SK-N-SH treated with all-trans-retinoic acid at 6 μM for 48 hours (cell line): ENCODE results near the gene CANT1.

Source experiments
- ATAC-seq: fragments of 200-7000 bp; cut with Tn5 transposase; 3 replicates; pipeline ENCODE4 v1.9.1; 2020; ENCODE audit warnings: mild to moderate bottlenecking, moderate library complexity
- ARNTL ChIP-seq: fragments of 450-650 bp; formaldehyde crosslinking; IDR thresholded peaks from 2 replicates; pipeline ENCODE4 v1.5.0; 2020; ENCODE audit warnings: low read depth, mild to moderate bottlenecking, moderate library complexity, borderline replicate concordance
- BACH2 ChIP-seq: fragments of 250-450 bp; sonication (Bioruptor Pico); IDR thresholded peaks from 2 replicates; pipeline ENCODE4 v1.9.0; 2021; ENCODE audit warnings: mild to moderate bottlenecking, borderline replicate concordance
- CSDC2 ChIP-seq: fragments of 250-450 bp; sonication (Bioruptor Pico); IDR thresholded peaks from 2 replicates; pipeline ENCODE4 v1.5.0; 2020; ENCODE audit warnings: mild to moderate bottlenecking, moderate library complexity
- ESRRG ChIP-seq: fragments of 250-450 bp; sonication (Bioruptor Pico); IDR thresholded peaks from 2 replicates; pipeline ENCODE4 v1.6.1; 2021; ENCODE audit warnings: mild to moderate bottlenecking
- GLIS3 ChIP-seq: fragments of 250-450 bp; sonication (Bioruptor Pico); IDR thresholded peaks from 2 replicates; pipeline ENCODE4 v1.5.0; 2020; ENCODE audit warnings: mild to moderate bottlenecking, moderate library complexity
- ISL1 ChIP-seq: fragments of 250-450 bp; sonication (Bioruptor Pico); IDR thresholded peaks from 2 replicates; pipeline ENCODE4 v2.1.2; 2022; ENCODE audit warnings: mild to moderate bottlenecking, moderate library complexity
- OSR1 ChIP-seq: fragments of 250-450 bp; sonication (Bioruptor Pico); IDR thresholded peaks from 2 replicates; pipeline ENCODE4 v1.8.0; 2022; ENCODE audit warnings: moderate library complexity, mild to moderate bottlenecking, inconsistent platforms
- PPARA ChIP-seq: fragments of 250-450 bp; sonication (Bioruptor Pico); IDR thresholded peaks from 2 replicates; pipeline ENCODE4 v1.5.0; 2020; ENCODE audit warnings: mild to moderate bottlenecking, borderline replicate concordance
- RARB ChIP-seq: fragments of 250-450 bp; sonication (Bioruptor Pico); IDR thresholded peaks from 2 replicates; pipeline ENCODE4 v1.8.0; 2021; ENCODE audit warnings: mild to moderate bottlenecking, moderate library complexity
- SNAI2 ChIP-seq: fragments of 250-450 bp; sonication (Bioruptor Pico); IDR thresholded peaks from 2 replicates; pipeline ENCODE4 v1.5.0; 2020; ENCODE audit warnings: mild to moderate bottlenecking, moderate library complexity
- TCF4 ChIP-seq: fragments of 250-450 bp; sonication (Bioruptor Pico); IDR thresholded peaks from 2 replicates; pipeline ENCODE4 v1.8.0; 2021; ENCODE audit warnings: mild to moderate bottlenecking, moderate library complexity, borderline replicate concordance
- TOX ChIP-seq: fragments of 250-450 bp; sonication (Bioruptor Pico); IDR thresholded peaks from 2 replicates; pipeline ENCODE4 v1.8.0; 2021; ENCODE audit warnings: mild to moderate bottlenecking, moderate library complexity, borderline replicate concordance
- ZC3H10 ChIP-seq: fragments of 250-450 bp; sonication (Bioruptor Pico); IDR thresholded peaks from 2 replicates; pipeline ENCODE4 v1.5.1; 2021; ENCODE audit warnings: mild to moderate bottlenecking, moderate library complexity
- ZFP3 ChIP-seq: fragments of 250-450 bp; sonication (Bioruptor Pico); IDR thresholded peaks from 2 replicates; pipeline ENCODE4 v1.5.0; 2020; ENCODE audit warnings: mild to moderate bottlenecking, moderate library complexity
- ZFP30 ChIP-seq: fragments of 450-650 bp; formaldehyde crosslinking; IDR thresholded peaks from 2 replicates; pipeline ENCODE4 v1.5.0; 2022; ENCODE audit warnings: mild to moderate bottlenecking, moderate library complexity
- ZNF565 ChIP-seq: fragments of 450-650 bp; formaldehyde crosslinking; conservative IDR thresholded peaks from 2 replicates; pipeline ENCODE4 v1.5.0; 2020; ENCODE audit warnings: low read depth, mild to moderate bottlenecking, moderate library complexity
- ZNF70 ChIP-seq: fragments of 450-650 bp; formaldehyde crosslinking; IDR thresholded peaks from 2 replicates; pipeline ENCODE4 v1.5.0; 2020; ENCODE audit warnings: mild to moderate bottlenecking, moderate library complexity
- ZNF8 ChIP-seq: fragments of 450-650 bp; formaldehyde crosslinking; IDR thresholded peaks from 2 replicates; pipeline ENCODE4 v1.5.0; 2020; ENCODE audit warnings: mild to moderate bottlenecking, moderate library complexity
- TF ChIP-seq, protein P1 (sequence below): fragments of 250-450 bp; sonication (Bioruptor Pico); IDR thresholded peaks from 2 replicates; pipeline ENCODE4 v1.5.1; 2021; ENCODE audit warnings: mild to moderate bottlenecking, moderate library complexity
- TF ChIP-seq, protein P2 (sequence below): fragments of 250-450 bp; sonication (Bioruptor Pico); IDR thresholded peaks from 2 replicates; pipeline ENCODE4 v1.5.0; 2020; ENCODE audit warnings: mild to moderate bottlenecking, moderate library complexity
- TF ChIP-seq, protein P3 (sequence below): fragments of 250-450 bp; sonication (Bioruptor Pico); IDR thresholded peaks from 2 replicates; pipeline ENCODE4 v1.8.0; 2020; ENCODE audit warnings: mild to moderate bottlenecking, moderate library complexity, borderline replicate concordance

Gene CANT1

GRCh38 chr17:79041041-79041570 lies 31.5 kb upstream of the CANT1 start (continued):
- TF ChIP-seq PPARA (CRISPR knock-in tag) (no peak), TOX (CRISPR knock-in tag) (no peak), ZC3H10 (no peak), ZNF70 (no peak), ZFP3 (CRISPR knock-in tag) (no peak), ARNTL (CRISPR knock-in tag) (no peak), ZNF8 (CRISPR knock-in tag) (no peak)
- TF ChIP-seq, protein P1, sequence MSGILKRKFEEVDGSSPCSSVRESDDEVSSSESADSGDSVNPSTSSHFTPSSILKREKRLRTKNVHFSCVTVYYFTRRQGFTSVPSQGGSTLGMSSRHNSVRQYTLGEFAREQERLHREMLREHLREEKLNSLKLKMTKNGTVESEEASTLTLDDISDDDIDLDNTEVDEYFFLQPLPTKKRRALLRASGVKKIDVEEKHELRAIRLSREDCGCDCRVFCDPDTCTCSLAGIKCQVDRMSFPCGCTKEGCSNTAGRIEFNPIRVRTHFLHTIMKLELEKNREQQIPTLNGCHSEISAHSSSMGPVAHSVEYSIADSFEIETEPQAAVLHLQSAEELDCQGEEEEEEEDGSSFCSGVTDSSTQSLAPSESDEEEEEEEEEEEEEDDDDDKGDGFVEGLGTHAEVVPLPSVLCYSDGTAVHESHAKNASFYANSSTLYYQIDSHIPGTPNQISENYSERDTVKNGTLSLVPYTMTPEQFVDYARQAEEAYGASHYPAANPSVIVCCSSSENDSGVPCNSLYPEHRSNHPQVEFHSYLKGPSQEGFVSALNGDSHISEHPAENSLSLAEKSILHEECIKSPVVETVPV, result no peak

GRCh38 chr17:79039886-79040285 lies 30.3 kb upstream of the CANT1 start:
- TF ChIP-seq ISL1 (CRISPR knock-in tag) (no peak), OSR1 (no peak), GLIS3 (CRISPR knock-in tag) (no peak), SNAI2 (no peak), RARB (no peak)
- TF ChIP-seq, protein P2, sequence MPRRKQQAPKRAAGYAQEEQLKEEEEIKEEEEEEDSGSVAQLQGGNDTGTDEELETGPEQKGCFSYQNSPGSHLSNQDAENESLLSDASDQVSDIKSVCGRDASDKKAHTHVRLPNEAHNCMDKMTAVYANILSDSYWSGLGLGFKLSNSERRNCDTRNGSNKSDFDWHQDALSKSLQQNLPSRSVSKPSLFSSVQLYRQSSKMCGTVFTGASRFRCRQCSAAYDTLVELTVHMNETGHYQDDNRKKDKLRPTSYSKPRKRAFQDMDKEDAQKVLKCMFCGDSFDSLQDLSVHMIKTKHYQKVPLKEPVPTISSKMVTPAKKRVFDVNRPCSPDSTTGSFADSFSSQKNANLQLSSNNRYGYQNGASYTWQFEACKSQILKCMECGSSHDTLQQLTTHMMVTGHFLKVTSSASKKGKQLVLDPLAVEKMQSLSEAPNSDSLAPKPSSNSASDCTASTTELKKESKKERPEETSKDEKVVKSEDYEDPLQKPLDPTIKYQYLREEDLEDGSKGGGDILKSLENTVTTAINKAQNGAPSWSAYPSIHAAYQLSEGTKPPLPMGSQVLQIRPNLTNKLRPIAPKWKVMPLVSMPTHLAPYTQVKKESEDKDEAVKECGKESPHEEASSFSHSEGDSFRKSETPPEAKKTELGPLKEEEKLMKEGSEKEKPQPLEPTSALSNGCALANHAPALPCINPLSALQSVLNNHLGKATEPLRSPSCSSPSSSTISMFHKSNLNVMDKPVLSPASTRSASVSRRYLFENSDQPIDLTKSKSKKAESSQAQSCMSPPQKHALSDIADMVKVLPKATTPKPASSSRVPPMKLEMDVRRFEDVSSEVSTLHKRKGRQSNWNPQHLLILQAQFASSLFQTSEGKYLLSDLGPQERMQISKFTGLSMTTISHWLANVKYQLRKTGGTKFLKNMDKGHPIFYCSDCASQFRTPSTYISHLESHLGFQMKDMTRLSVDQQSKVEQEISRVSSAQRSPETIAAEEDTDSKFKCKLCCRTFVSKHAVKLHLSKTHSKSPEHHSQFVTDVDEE (CRISPR knock-in tag), result no peak
- TF ChIP-seq, all 23 proteins: peak for 0
- no peak for ATAC-seq

DNA sequence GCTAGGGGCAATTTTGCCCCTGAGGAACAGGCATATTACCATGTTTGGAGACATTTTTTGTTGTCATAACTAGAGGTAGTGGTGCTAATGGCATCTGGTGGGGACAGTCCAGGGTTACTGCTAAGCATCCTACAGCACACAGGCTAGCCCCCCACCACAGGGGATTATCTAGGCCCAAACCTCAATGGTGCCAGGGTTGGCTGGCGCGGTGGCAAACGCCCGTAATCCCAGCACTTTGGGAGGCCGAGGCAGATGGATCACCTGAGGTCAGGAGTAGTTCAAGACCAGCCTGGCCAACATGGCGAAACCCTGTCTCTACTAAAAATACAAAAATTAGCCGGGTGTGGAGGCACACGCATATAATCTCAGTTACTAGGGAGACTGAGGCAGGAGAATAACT lies 29.6 kb upstream of the CANT1 start:
- ATAC-seq, result no peak
- TF ChIP-seq ESRRG (CRISPR knock-in tag), result no peak
- no peak for TF ChIP-seq CSDC2 (CRISPR knock-in tag)
- TF ChIP-seq TOX (CRISPR knock-in tag), result no peak
- TF ChIP-seq PPARA (CRISPR knock-in tag), result no peak
- no peak for TF ChIP-seq ZFP30 (CRISPR knock-in tag)
- TF ChIP-seq ZFP3 (CRISPR knock-in tag), result no peak
- TF ChIP-seq TCF4 (CRISPR knock-in tag), result no peak
- TF ChIP-seq ZC3H10, result no peak

- no peak for ATAC-seq
- no peak for TF ChIP-seq ZFP3 (CRISPR knock-in tag)
- TF ChIP-seq, protein P2 (CRISPR knock-in tag), result no peak
- TF ChIP-seq, protein P1, result no peak
- no peak for TF ChIP-seq ZNF565
- no peak for TF ChIP-seq ZC3H10
- TF ChIP-seq, protein P3, sequence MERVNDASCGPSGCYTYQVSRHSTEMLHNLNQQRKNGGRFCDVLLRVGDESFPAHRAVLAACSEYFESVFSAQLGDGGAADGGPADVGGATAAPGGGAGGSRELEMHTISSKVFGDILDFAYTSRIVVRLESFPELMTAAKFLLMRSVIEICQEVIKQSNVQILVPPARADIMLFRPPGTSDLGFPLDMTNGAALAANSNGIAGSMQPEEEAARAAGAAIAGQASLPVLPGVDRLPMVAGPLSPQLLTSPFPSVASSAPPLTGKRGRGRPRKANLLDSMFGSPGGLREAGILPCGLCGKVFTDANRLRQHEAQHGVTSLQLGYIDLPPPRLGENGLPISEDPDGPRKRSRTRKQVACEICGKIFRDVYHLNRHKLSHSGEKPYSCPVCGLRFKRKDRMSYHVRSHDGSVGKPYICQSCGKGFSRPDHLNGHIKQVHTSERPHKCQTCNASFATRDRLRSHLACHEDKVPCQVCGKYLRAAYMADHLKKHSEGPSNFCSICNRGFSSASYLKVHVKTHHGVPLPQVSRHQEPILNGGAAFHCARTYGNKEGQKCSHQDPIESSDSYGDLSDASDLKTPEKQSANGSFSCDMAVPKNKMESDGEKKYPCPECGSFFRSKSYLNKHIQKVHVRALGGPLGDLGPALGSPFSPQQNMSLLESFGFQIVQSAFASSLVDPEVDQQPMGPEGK (CRISPR knock-in tag), result no peak
- no peak for TF ChIP-seq ARNTL (CRISPR knock-in tag)
- TF ChIP-seq TCF4 (CRISPR knock-in tag), result no peak
- TF ChIP-seq OSR1, result no peak
- no peak for TF ChIP-seq RARB
- no peak for TF ChIP-seq ZFP30 (CRISPR knock-in tag)
- no peak for TF ChIP-seq ISL1 (CRISPR knock-in tag)
- no peak for TF ChIP-seq BACH2 (CRISPR knock-in tag)
- no peak for TF ChIP-seq PPARA (CRISPR knock-in tag)
Observed at GRCh38 chr17:79038545-79039135, 29.1 kb upstream of the CANT1 start.
